ENCODE results near the gene HERC4.
"Not testable (repeated sequence)": the region's sequence is repeated elsewhere in the genome, so short reads cannot be mapped to it uniquely, and the experiment has no call there.

Gene HERC4

GRCh38 chr10:67969875-67970274 lies 105.2 kb downstream of the HERC4 start:
- DNase-seq (ENCODE audit: low spot score): no peak

- DNase-seq (ENCODE audit: low spot score): not testable (repeated sequence)
Observed at GRCh38 chr10:67966035-67966434, 109.0 kb downstream of the HERC4 start.

GRCh38 chr10:67965456-67965855 lies 109.6 kb downstream of the HERC4 start:
- DNase-seq (ENCODE audit: low spot score): no peak

GRCh38 chr10:67959839-67960476 lies 115.1 kb downstream of the HERC4 start:
- DNase-seq (ENCODE audit: low spot score): no peak

- no peak for DNase-seq (ENCODE audit: low spot score)
Observed at GRCh38 chr10:67955614-67956013, 119.5 kb downstream of the HERC4 start.

GRCh38 chr10:67943917-67944316 lies 131.2 kb downstream of the HERC4 start:
- DNase-seq (ENCODE audit: low spot score): no peak

- DNase-seq (ENCODE audit: low spot score): no peak
Observed at GRCh38 chr10:67936416-67936815, 138.7 kb downstream of the HERC4 start.

- DNase-seq (ENCODE audit: low spot score): no peak
Observed at GRCh38 chr10:67935223-67935622, 139.9 kb downstream of the HERC4 start.

- peak; percentile 50 for DNase-seq (ENCODE audit: low spot score)
Observed at GRCh38 chr10:67934336-67934735, 140.7 kb downstream of the HERC4 start.

GRCh38 chr10:67933199-67933598 lies 141.9 kb downstream of the HERC4 start:
- no peak for DNase-seq (ENCODE audit: low spot score)

- DNase-seq (ENCODE audit: low spot score): no peak
Observed at GRCh38 chr10:67926951-67927350, 148.1 kb downstream of the HERC4 start.

GRCh38 chr10:67925449-67926005 lies 149.6 kb downstream of the HERC4 start:
- no peak for DNase-seq (ENCODE audit: low spot score)

- no peak for DNase-seq (ENCODE audit: low spot score)
Observed at GRCh38 chr10:67924136-67924535, 150.9 kb downstream of the HERC4 start.

GRCh38 chr10:67923551-67923950 lies 151.5 kb downstream of the HERC4 start:
- DNase-seq (ENCODE audit: low spot score): no peak

GRCh38 chr10:67921065-67921464 lies 154.0 kb downstream of the HERC4 start:
- DNase-seq (ENCODE audit: low spot score): no peak

GRCh38 chr10:67917679-67918078 lies 157.4 kb downstream of the HERC4 start:
- no peak for DNase-seq (ENCODE audit: low spot score)

- no peak for DNase-seq (ENCODE audit: low spot score)
Observed at GRCh38 chr10:67917169-67917568, 157.9 kb downstream of the HERC4 start.

- no peak for DNase-seq (ENCODE audit: low spot score)
Observed at GRCh38 chr10:67914777-67915340, 160.2 kb downstream of the HERC4 start.

- no peak for DNase-seq (ENCODE audit: low spot score)
Observed at GRCh38 chr10:67912331-67912946, 162.6 kb downstream of the HERC4 start.

GRCh38 chr10:67903581-67903980 lies 171.5 kb downstream of the HERC4 start:
- no peak for DNase-seq (ENCODE audit: low spot score)

- no peak for DNase-seq (ENCODE audit: low spot score)
Observed at GRCh38 chr10:67893637-67894036, 181.4 kb downstream of the HERC4 start.

- peak; percentile 49 for DNase-seq (ENCODE audit: low spot score)
Observed at GRCh38 chr10:67884842-67885670, 190.0 kb downstream of the HERC4 start.
